Femur (tissue), 1 donor: ENCODE data around the gene PLPP4.
"Not testable (repeated sequence)": the region's sequence is repeated elsewhere in the genome, so short reads cannot be mapped to it uniquely, and the experiment has no call there.

ENCODE experiments used
- DNase-seq: peaks from one replicate; pipeline ENCODE4 v3.0.0-alpha.2; 2017

PLPP4 gene

GRCh38 chr10:120492346-120492745 lies 35.3 kb downstream of the PLPP4 start:
- no peak for DNase-seq

- DNase-seq: no peak
Measured at GRCh38 chr10:120493411-120494312, 36.6 kb downstream of the PLPP4 start.

GRCh38 chr10:120494313-120494710 lies 37.3 kb downstream of the PLPP4 start:
- no peak for DNase-seq

- DNase-seq: no peak
Measured at GRCh38 chr10:120495226-120496009, 38.4 kb downstream of the PLPP4 start.

GRCh38 chr10:120499883-120500282 lies 42.9 kb downstream of the PLPP4 start:
- no peak for DNase-seq

- DNase-seq: no peak
Measured at GRCh38 chr10:120503689-120504088, 46.7 kb downstream of the PLPP4 start.

GRCh38 chr10:120504227-120504626 lies 47.2 kb downstream of the PLPP4 start:
- DNase-seq: not testable (repeated sequence)

GRCh38 chr10:120505056-120505455 lies 48.0 kb downstream of the PLPP4 start:
- DNase-seq: no peak

- no peak for DNase-seq
Measured at GRCh38 chr10:120505866-120506265, 48.8 kb downstream of the PLPP4 start.

GRCh38 chr10:120506674-120507073 lies 49.6 kb downstream of the PLPP4 start:
- no peak for DNase-seq

GRCh38 chr10:120507175-120507574 lies 50.1 kb downstream of the PLPP4 start:
- no peak for DNase-seq

GRCh38 chr10:120507651-120508050 lies 50.6 kb downstream of the PLPP4 start:
- no peak for DNase-seq

- no peak for DNase-seq
Measured at GRCh38 chr10:120508393-120508792, 51.4 kb downstream of the PLPP4 start.

- no peak for DNase-seq
Measured at GRCh38 chr10:120508966-120509365, 51.9 kb downstream of the PLPP4 start.

GRCh38 chr10:120511165-120511564 lies 54.1 kb downstream of the PLPP4 start:
- DNase-seq: no peak

- DNase-seq: no peak
Measured at GRCh38 chr10:120513307-120513796, 56.3 kb downstream of the PLPP4 start.

- DNase-seq: peak; percentile 64
Measured at GRCh38 chr10:120514035-120514620, 57.1 kb downstream of the PLPP4 start.

GRCh38 chr10:120514959-120515358 lies 57.9 kb downstream of the PLPP4 start:
- no peak for DNase-seq

- no peak for DNase-seq
Measured at GRCh38 chr10:120515741-120516140, 58.7 kb downstream of the PLPP4 start.

GRCh38 chr10:120516426-120516825 lies 59.4 kb downstream of the PLPP4 start:
- no peak for DNase-seq

GRCh38 chr10:120517196-120517595 lies 60.2 kb downstream of the PLPP4 start:
- no peak for DNase-seq

- no peak for DNase-seq
Measured at GRCh38 chr10:120517881-120518484, 61.0 kb downstream of the PLPP4 start.

GRCh38 chr10:120521880-120522279 lies 64.9 kb downstream of the PLPP4 start:
- no peak for DNase-seq
